CD14-positive monocyte (primary cell): ENCODE data around the gene ZDHHC19. TPM values are rescaled to one million over a fixed set of nuclear protein-coding genes. Genes with fewer than 3 reads are reported as not detected.

Source experiments
- DNase-seq, 3 donors: peaks; one replicate each; pipeline ENCODE4 v3.0.0-alpha.2; 2011 to 2022
- H2AFZ ChIP-seq: 2 replicates; pipeline ENCODE4 v1.6.0; 2012; ENCODE audit warnings: mild to moderate bottlenecking, low read depth, low read length, inconsistent platforms; ENCODE audit not compliant: insufficient read depth, poor library complexity, severe bottlenecking
- H3K27ac ChIP-seq, 2 donors: 1 replicate in 1 of 2; 2 replicates in 1 of 2; pipeline ENCODE4 v1.5.1; 2012 to 2013; ENCODE audit warnings: low read length in 2 of 2, control low read depth in 1 of 2, inconsistent platforms in 1 of 2, low read depth in 1 of 2, mild to moderate bottlenecking in 1 of 2
- H3K27me3 ChIP-seq, 2 donors: one replicate each; pipeline versions ENCODE4 v1.6.0 to v1.6.1; 2011 to 2013; ENCODE audit warnings: low read length in 2 of 2; ENCODE audit not compliant: control insufficient read depth in 2 of 2, insufficient read depth in 2 of 2
- H3K36me3 ChIP-seq, 2 donors: replicated peaks in 1 of 2; 1 replicate in 1 of 2; 2 replicates in 1 of 2; pipeline versions ENCODE4 v1.5.1 to v1.6.1; 2012 to 2013; ENCODE audit warnings: low read length in 2 of 2, control low read depth in 1 of 2, inconsistent platforms in 1 of 2, mild to moderate bottlenecking in 1 of 2; ENCODE audit not compliant: insufficient read depth in 2 of 2, control insufficient read depth in 1 of 2
- H3K4me1 ChIP-seq, 2 donors: 1 replicate in 1 of 2; 2 replicates in 1 of 2; pipeline versions ENCODE4 v1.5.1 to v1.6.1; 2012 to 2013; ENCODE audit warnings: low read length in 2 of 2, control low read depth in 1 of 2, inconsistent platforms in 1 of 2, mild to moderate bottlenecking in 1 of 2, moderate library complexity in 1 of 2; ENCODE audit not compliant: insufficient read depth in 2 of 2, control insufficient read depth in 1 of 2
- H3K4me2 ChIP-seq: replicated peaks from 2 replicates; pipeline ENCODE3; 2012; ENCODE audit warnings: low read length, moderate library complexity, mild to moderate bottlenecking; ENCODE audit not compliant: poor library complexity, severe bottlenecking; ENCODE audit errors: extremely low read depth
- H3K4me3 ChIP-seq, 3 experiments: fragments of 200-600 bp in 1 of 3; sonication (generic) in 1 of 3; replicated peaks in 1 of 3; 1 replicate in 2 of 3; 2 replicates in 1 of 3; pipeline ENCODE4 v1.5.1; 2011 to 2013; ENCODE audit warnings: low read length in 3 of 3, mild to moderate bottlenecking in 3 of 3, control low read depth in 2 of 3, low read depth in 2 of 3, inconsistent platforms in 1 of 3, moderate library complexity in 1 of 3
- H3K79me2 ChIP-seq: 2 replicates; pipeline ENCODE4 v1.6.0; 2012; ENCODE audit warnings: mild to moderate bottlenecking, control low read depth, inconsistent platforms, low read length, moderate library complexity; ENCODE audit not compliant: insufficient read depth
- H3K9ac ChIP-seq: 2 replicates; pipeline ENCODE4 v1.6.0; 2017; ENCODE audit warnings: low read length, mild to moderate bottlenecking; ENCODE audit not compliant: insufficient read depth, poor library complexity, severe bottlenecking
- H3K9me3 ChIP-seq, 2 donors: replicated peaks in 1 of 2; 1 replicate in 1 of 2; 2 replicates in 1 of 2; pipeline versions ENCODE4 v1.5.1 to v1.6.1; 2012 to 2013; ENCODE audit warnings: low read length in 2 of 2, control low read depth in 1 of 2; ENCODE audit not compliant: control insufficient read depth in 1 of 2, insufficient read depth in 1 of 2
- H4K20me1 ChIP-seq: 2 replicates; pipeline ENCODE4 v1.6.0; 2012; ENCODE audit warnings: mild to moderate bottlenecking, low read length, control low read depth, moderate library complexity; ENCODE audit not compliant: insufficient read depth
- H3K27ac Mint-ChIP-seq, 7 donors: one replicate each; pipeline ENCODE4 v1.8.0; 2020; ENCODE audit warnings: mild to moderate bottlenecking in 7 of 7, mixed read lengths in 7 of 7, moderate library complexity in 6 of 7, inconsistent platforms in 2 of 7
- H3K27me3 Mint-ChIP-seq, 3 donors: one replicate each; pipeline ENCODE4 v1.8.0; 2021 to 2022; ENCODE audit warnings: low read depth in 3 of 3, mild to moderate bottlenecking in 3 of 3, mixed read lengths in 3 of 3, moderate library complexity in 3 of 3, inconsistent platforms in 1 of 3
- H3K36me3 Mint-ChIP-seq, 2 donors: one replicate each; pipeline ENCODE4 v1.8.0; 2020; ENCODE audit warnings: mixed read lengths in 2 of 2, inconsistent platforms in 1 of 2, mild to moderate bottlenecking in 1 of 2
- H3K4me1 Mint-ChIP-seq: one replicate; pipeline ENCODE4 v1.8.0; 2020; ENCODE audit warnings: mild to moderate bottlenecking, mixed read lengths
- H3K4me3 Mint-ChIP-seq, 2 donors: one replicate each; pipeline ENCODE4 v1.8.0; 2020; ENCODE audit warnings: mild to moderate bottlenecking in 2 of 2, mixed read lengths in 2 of 2, moderate library complexity in 1 of 2
- H3K9me3 Mint-ChIP-seq, 7 donors: one replicate each; pipeline ENCODE4 v1.8.0; 2020 to 2022; ENCODE audit warnings: mixed read lengths in 7 of 7, mild to moderate bottlenecking in 6 of 7, moderate library complexity in 6 of 7, inconsistent platforms in 2 of 7
- WGBS: methylation state at CpG from one replicate; pipeline ENCODE4 v1.1.5; 2013; ENCODE audit warnings: missing lambda C conversion rate; ENCODE audit not compliant: insufficient coverage; 5-methylcytosine and 5-hydroxymethylcytosine counted together
- intact Hi-C, 2 donors: fragments of 100-400 bp; cut with micrococcal nuclease; formaldehyde crosslinking; loops; one replicate each; pipeline versions ENCODE4 v1.15.0 to v1.15.1; 2023
- polyA plus RNA-seq, 3 donors: library from polyadenylated mRNA; depleted of rRNA in 1 of 3; unstranded in 2 of 3; stranded (reverse) in 1 of 3; fragments of 300-500 nt in 2 of 3; fragments of >200 nt in 1 of 3; fragmentation: Illumina TruSeq in 2 of 3; gene quantifications; 1 replicate in 2 of 3; 2 replicates in 1 of 3; pipeline ENCODE4 v1.2.3, GENCODE V29; 2012 to 2021
- small RNA-seq: library from RNA; depleted of rRNA; stranded (forward); fragments of <200 nt; gene quantifications from one replicate; pipeline ENCODE3, GENCODE V24; 2012; ENCODE audit warnings: low read depth; ENCODE audit not compliant: insufficient read length
- TF ChIP-seq, protein P1 (sequence below): fragments of 200-600 bp; IDR thresholded peaks from one replicate; pipeline ENCODE4 v1.8.0; 2022; ENCODE audit warnings: antibody characterized with exemption, mild to moderate bottlenecking

The ZDHHC19 gene
- polyA plus RNA-seq, 3 donors, result not detected

DNA sequence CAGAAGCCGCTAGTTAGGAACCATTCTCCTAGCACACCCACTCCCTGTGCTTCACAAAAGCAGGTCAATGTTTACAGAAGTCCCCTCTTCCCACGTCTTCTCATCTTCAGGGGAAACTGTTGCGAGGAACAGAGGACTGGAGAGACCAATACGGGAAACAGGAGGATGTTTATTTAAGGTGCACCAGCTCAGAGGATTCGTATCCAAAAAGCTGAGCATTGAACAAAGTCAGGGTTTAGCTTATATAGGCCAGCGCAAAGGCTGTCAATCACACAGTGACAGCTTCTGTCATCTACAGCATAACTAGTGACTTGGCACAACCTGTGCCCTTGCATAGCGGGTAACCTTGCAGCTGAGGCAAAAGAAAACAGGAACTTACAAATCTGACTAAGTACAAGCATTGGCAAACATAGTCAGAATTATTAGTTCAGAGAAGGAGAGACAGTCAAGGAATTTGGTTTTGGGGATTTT lies 61.3 kb downstream of the ZDHHC19 start:
- no peak overlapping the region for H3K4me3 Mint-ChIP-seq

GRCh38 chr3:196149375-196149774 lies 61.8 kb downstream of the ZDHHC19 start:
- peaks cover 19% of the 10 kb centered on the region for H3K4me1 Mint-ChIP-seq
- H3K27me3 ChIP-seq, result no peaks in the 10 kb centered on the region
- H3K4me2 ChIP-seq, result no peak overlapping the region
- no peak overlapping the region for H3K4me3 Mint-ChIP-seq
- no peak overlapping the region for H3K27ac ChIP-seq
- H2AFZ ChIP-seq, result no peak overlapping the region
- no peaks in the 10 kb centered on the region for H4K20me1 ChIP-seq
- DNase-seq, result peak in 1 of 3 donors; percentile 15
- no peak overlapping the region for H3K9ac ChIP-seq
- H3K79me2 ChIP-seq, result no peaks in the 10 kb centered on the region
- H3K36me3 ChIP-seq, result no peaks in the 10 kb centered on the region
- peaks cover 0 to 4% (median 2%) of the 10 kb centered on the region in 3 donors for H3K27me3 Mint-ChIP-seq
- peak overlapping the region in 5 of 7 donors; percentile 18 to 87 (median 54) for H3K27ac Mint-ChIP-seq
- H3K36me3 Mint-ChIP-seq, result peaks cover 0 to 6% of the 10 kb centered on the region in 2 donors
- WGBS, result 90% methylated on average over 2 of the region's 10 CpGs
- H3K9me3 Mint-ChIP-seq, result peaks cover 0 to 14% (median 11%) of the 10 kb centered on the region in 7 donors
- TF ChIP-seq, protein P1, sequence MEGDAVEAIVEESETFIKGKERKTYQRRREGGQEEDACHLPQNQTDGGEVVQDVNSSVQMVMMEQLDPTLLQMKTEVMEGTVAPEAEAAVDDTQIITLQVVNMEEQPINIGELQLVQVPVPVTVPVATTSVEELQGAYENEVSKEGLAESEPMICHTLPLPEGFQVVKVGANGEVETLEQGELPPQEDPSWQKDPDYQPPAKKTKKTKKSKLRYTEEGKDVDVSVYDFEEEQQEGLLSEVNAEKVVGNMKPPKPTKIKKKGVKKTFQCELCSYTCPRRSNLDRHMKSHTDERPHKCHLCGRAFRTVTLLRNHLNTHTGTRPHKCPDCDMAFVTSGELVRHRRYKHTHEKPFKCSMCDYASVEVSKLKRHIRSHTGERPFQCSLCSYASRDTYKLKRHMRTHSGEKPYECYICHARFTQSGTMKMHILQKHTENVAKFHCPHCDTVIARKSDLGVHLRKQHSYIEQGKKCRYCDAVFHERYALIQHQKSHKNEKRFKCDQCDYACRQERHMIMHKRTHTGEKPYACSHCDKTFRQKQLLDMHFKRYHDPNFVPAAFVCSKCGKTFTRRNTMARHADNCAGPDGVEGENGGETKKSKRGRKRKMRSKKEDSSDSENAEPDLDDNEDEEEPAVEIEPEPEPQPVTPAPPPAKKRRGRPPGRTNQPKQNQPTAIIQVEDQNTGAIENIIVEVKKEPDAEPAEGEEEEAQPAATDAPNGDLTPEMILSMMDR, result no peak
- intact Hi-C loops, result loop anchor here in 1 of 2 donors (10.0 kb wide), 1 partner anchor 55 kb away; no protein-coding TSS in a partner anchor
- peaks cover 8 to 14% of the 10 kb centered on the region in 2 donors for H3K4me1 ChIP-seq
- H3K4me3 ChIP-seq, result no peak overlapping the region
- peaks cover 0 to 7% of the 10 kb centered on the region in 2 donors for H3K9me3 ChIP-seq

More for the DNA sequence above, 61.3 kb downstream of the ZDHHC19 start:
- peaks cover 0 to 4% (median 2%) of the 10 kb centered on the region in 3 donors for H3K27me3 Mint-ChIP-seq
- peaks cover 21% of the 10 kb centered on the region for H3K4me1 Mint-ChIP-seq
- H3K9ac ChIP-seq, result no peak overlapping the region
- H3K36me3 ChIP-seq, result no peaks in the 10 kb centered on the region
- TF ChIP-seq, protein P1, result no peak
- H3K4me2 ChIP-seq, result no peak overlapping the region
- WGBS, result 90% methylated on average over 3 of the region's 7 CpGs
- peaks cover 0 to 14% (median 11%) of the 10 kb centered on the region in 7 donors for H3K9me3 Mint-ChIP-seq
- no peaks in the 10 kb centered on the region for H4K20me1 ChIP-seq
- peak overlapping the region in 6 of 7 donors; percentile 6 to 87 (median 62) for H3K27ac Mint-ChIP-seq
- H3K79me2 ChIP-seq, result no peaks in the 10 kb centered on the region
- H3K4me3 ChIP-seq, result no peak overlapping the region
- no peaks in the 10 kb centered on the region for H3K27me3 ChIP-seq
- peaks cover 8 to 14% of the 10 kb centered on the region in 2 donors for H3K4me1 ChIP-seq
- H3K9me3 ChIP-seq, result peaks cover 0 to 7% of the 10 kb centered on the region in 2 donors
- peak; percentile 57 to 71 (median 69) for DNase-seq
- no peak overlapping the region for H2AFZ ChIP-seq
- intact Hi-C loops, result loop anchor here (5.0 to 10.0 kb wide), 2 partner anchors 42 to 55 kb away; no protein-coding TSS in a partner anchor
- H3K36me3 Mint-ChIP-seq, result peaks cover 0 to 6% of the 10 kb centered on the region in 2 donors
- peak overlapping the region in 1 of 2 donors; percentile 22 for H3K27ac ChIP-seq

Small RNA genes within 50 kb of the gene (small RNA-seq; reads per million reads assigned to genes)
- not detected for gene RF00019

Other genes starting within 250 kb of the ZDHHC19 start
- gene TFRC, start 129.3 kb downstream of the ZDHHC19 start, polyA plus RNA-seq, result 10 to 100 TPM in 1 of 3 donors, 1 to 10 TPM in 2; 6.6 to 43.1 (median 7.9) TPM
- gene SLC51A, start 5.1 kb upstream of the ZDHHC19 start, polyA plus RNA-seq, result 1 to 10 TPM in 1 of 3 donors, under 1 TPM in 2; 0.27 to 1.1 (median 0.37) TPM
- gene PCYT1A, start 76.3 kb upstream of the ZDHHC19 start, polyA plus RNA-seq, result 10 to 100 TPM; 24.3 to 99.6 (median 31.6) TPM
- gene DYNLT2B, start 106.8 kb upstream of the ZDHHC19 start, polyA plus RNA-seq, result 1 to 10 TPM; 2.5 to 3.0 (median 2.7) TPM
- under 1 TPM in 2 of 3 donors, not detected in 1; 0.36 to 0.77 TPM for gene TM4SF19, start 127.0 kb upstream of the ZDHHC19 start, polyA plus RNA-seq
- gene UBXN7, start 221.0 kb upstream of the ZDHHC19 start, polyA plus RNA-seq, result 10 to 100 TPM; 10.5 to 15.8 (median 13.6) TPM